ENCODE data around the gene TRAPPC12. TPM values are rescaled to one million over a fixed set of nuclear protein-coding genes. Genes with fewer than 3 reads are reported as not detected.
"Not testable (repeated sequence)": the region's sequence is repeated elsewhere in the genome, so short reads cannot be mapped to it uniquely, and the experiment has no call there.

The TRAPPC12 gene
- total RNA-seq, 1 donor from 2014 or later = 130 TPM

DNA sequence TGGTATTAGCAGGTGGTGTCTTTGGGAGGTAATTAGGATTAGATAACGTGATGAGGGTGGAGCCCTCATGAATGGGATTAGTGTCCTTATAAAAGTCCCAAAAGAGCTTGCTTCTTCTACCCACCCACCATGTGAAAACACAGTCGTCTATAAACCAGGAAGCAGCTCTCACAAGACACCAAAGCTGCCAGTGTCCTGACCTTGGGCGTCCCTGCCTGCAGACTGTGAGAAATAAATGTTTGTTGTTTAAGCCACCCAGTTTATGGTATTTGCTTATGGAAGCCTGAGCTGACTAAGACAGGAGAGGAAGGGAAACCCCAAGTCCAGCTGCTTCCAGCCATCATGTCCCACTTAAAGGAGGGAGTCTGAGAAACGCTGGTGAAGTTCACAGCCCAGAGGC lies 126.3 kb downstream of the TRAPPC12 start:
- DNase-seq = no peak
- Mint-ChIP-seq H3K4me1 (ENCODE audit: low read depth, unreplicated experiment) (no peaks in the 10 kb centered on the region), H3K27me3 (ENCODE audit: unreplicated experiment) (no peaks in the 10 kb centered on the region), H3K27ac (ENCODE audit: unreplicated experiment) (no peak overlapping the region), H3K9me3 (ENCODE audit: unreplicated experiment) (peaks cover 3% of the 10 kb centered on the region), H3K4me3 (ENCODE audit: unreplicated experiment) (no peak overlapping the region), H3K36me3 (ENCODE audit: unreplicated experiment) (peaks cover 13% of the 10 kb centered on the region)
- TF ChIP-seq, protein P1, sequence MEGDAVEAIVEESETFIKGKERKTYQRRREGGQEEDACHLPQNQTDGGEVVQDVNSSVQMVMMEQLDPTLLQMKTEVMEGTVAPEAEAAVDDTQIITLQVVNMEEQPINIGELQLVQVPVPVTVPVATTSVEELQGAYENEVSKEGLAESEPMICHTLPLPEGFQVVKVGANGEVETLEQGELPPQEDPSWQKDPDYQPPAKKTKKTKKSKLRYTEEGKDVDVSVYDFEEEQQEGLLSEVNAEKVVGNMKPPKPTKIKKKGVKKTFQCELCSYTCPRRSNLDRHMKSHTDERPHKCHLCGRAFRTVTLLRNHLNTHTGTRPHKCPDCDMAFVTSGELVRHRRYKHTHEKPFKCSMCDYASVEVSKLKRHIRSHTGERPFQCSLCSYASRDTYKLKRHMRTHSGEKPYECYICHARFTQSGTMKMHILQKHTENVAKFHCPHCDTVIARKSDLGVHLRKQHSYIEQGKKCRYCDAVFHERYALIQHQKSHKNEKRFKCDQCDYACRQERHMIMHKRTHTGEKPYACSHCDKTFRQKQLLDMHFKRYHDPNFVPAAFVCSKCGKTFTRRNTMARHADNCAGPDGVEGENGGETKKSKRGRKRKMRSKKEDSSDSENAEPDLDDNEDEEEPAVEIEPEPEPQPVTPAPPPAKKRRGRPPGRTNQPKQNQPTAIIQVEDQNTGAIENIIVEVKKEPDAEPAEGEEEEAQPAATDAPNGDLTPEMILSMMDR (IDR thresholded peaks at IDR 0.05; ENCODE audit: partially characterized antibody, unreplicated experiment) = no peak

DNA sequence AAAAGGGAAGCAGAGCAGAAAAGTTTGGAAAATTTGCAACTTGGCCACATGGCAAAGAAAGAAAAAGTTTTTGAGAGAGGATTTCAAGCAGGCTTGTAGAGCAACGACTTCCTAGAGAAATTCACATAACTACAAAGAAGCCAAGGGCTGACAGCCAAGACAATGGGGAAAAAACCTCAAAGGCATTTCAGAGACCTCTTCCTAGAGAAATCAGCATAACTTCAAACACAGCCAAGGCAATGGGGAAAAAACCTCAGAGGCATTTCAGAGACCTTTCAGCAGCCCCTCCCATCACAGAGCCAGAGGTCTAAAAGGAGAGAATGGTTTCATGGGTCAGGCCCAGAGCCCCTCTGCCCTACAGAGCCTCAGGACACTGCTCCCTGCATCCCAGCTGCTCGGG lies 132.6 kb downstream of the TRAPPC12 start:
- no peak for DNase-seq
- H3K27me3 Mint-ChIP-seq (ENCODE audit: unreplicated experiment) = peaks cover 1% of the 10 kb centered on the region
- H3K4me1 Mint-ChIP-seq (ENCODE audit: low read depth, unreplicated experiment) = no peaks in the 10 kb centered on the region
- H3K4me3 Mint-ChIP-seq (ENCODE audit: unreplicated experiment) = no peak overlapping the region
- TF ChIP-seq, protein P1 (IDR thresholded peaks at IDR 0.05; ENCODE audit: partially characterized antibody, unreplicated experiment) = no peak
- H3K36me3 Mint-ChIP-seq (ENCODE audit: unreplicated experiment) = peaks cover 17% of the 10 kb centered on the region
- H3K9me3 Mint-ChIP-seq (ENCODE audit: unreplicated experiment) = peaks cover 4% of the 10 kb centered on the region
- H3K27ac Mint-ChIP-seq (ENCODE audit: unreplicated experiment) = no peak overlapping the region

DNA sequence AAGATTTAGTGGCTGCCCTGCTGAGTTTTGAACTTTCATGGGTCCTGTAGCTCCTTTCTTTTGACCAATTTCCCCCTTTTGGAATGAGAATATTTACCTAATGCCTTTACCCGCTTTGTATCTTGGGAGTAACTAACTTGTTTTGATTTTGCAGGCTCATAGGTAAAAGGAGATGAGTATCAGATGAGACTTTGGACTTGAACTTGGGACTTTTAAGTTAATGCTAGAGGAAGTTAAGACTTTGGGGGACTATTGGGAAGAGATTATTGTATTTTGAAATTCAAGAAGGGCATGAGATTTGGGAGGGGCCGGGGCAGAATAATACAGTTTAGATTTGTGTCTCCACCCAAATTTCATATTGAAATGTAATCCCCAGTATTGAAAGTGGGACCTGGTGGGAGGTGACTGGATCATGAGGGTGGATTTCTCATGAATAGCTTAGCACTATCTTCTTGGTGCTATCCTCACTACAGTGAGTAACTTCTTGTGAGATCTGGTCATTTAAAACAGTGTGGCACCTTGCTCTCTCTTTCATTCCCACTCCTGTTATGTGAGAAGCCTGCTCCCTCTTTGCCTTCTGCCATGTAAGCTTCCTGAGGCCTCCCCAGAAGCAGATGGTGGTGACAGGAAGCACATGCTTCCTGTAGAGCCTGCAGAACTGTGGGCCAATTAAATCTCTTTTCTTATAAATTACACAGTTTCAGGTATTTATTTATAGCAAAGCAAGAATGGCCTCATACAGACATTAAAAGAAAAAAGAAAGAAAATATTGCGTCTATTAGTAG lies 133.7 kb downstream of the TRAPPC12 start:
- TF ChIP-seq, protein P1 (IDR thresholded peaks at IDR 0.05; ENCODE audit: partially characterized antibody, unreplicated experiment) = no peak
- H3K4me1 Mint-ChIP-seq (ENCODE audit: low read depth, unreplicated experiment) = peaks cover 4% of the 10 kb centered on the region
- H3K36me3 Mint-ChIP-seq (ENCODE audit: unreplicated experiment) = peaks cover 13% of the 10 kb centered on the region
- peaks cover 4% of the 10 kb centered on the region for H3K9me3 Mint-ChIP-seq (ENCODE audit: unreplicated experiment)
- H3K27me3 Mint-ChIP-seq (ENCODE audit: unreplicated experiment) = peaks cover 1% of the 10 kb centered on the region
- no peak overlapping the region for H3K27ac Mint-ChIP-seq (ENCODE audit: unreplicated experiment)
- H3K4me3 Mint-ChIP-seq (ENCODE audit: unreplicated experiment) = no peak overlapping the region
- DNase-seq = no peak

DNA sequence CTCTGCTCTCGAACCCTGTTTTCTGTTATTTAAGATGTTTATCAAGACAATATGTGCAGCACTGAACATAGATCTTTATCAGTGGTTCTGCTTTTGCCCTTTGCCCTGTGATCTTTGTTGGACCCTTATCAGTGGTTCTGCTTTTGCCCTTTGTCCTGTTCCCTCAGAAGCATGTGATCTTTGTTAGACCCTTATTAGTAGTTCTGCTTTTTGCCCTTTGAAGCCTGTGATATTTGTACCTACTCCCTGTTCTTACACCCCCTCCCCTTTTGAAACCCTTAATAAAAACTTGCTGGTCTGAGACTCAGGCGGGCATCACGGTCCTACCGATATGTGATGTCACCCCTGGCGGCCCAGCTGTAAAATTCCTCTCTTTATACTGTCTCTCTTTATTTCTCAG lies 135.9 kb downstream of the TRAPPC12 start:
- not testable (repeated sequence) for H3K27ac Mint-ChIP-seq (ENCODE audit: unreplicated experiment); H3K36me3 Mint-ChIP-seq (ENCODE audit: unreplicated experiment); H3K27me3 Mint-ChIP-seq (ENCODE audit: unreplicated experiment); H3K4me3 Mint-ChIP-seq (ENCODE audit: unreplicated experiment); H3K9me3 Mint-ChIP-seq (ENCODE audit: unreplicated experiment); DNase-seq
- peaks cover 10% of the 10 kb centered on the region for H3K4me1 Mint-ChIP-seq (ENCODE audit: low read depth, unreplicated experiment)

DNA sequence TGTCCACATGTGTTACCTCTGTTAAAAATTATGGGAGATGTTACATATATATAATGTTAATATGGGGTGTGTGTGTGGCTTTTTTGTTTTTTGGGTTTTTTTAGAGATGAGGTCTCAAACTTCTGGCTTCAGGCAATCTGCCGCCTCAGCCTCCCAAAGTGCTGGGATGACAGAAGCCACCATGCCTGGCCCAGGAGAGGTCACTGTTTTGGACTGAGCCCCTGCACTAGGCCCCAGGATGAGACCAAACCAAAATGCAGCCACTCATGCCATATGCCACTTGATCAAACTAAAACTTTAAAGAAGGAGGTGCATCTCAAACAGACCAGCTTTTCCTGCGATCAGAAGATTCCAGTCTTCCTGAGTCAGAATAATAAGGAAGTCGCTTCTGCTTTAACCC lies 137.3 kb downstream of the TRAPPC12 start:
- Mint-ChIP-seq H3K9me3 (ENCODE audit: unreplicated experiment) (peaks cover 9% of the 10 kb centered on the region), H3K4me3 (ENCODE audit: unreplicated experiment) (no peak overlapping the region), H3K36me3 (ENCODE audit: unreplicated experiment) (peaks cover 14% of the 10 kb centered on the region), H3K27me3 (ENCODE audit: unreplicated experiment) (peaks cover 11% of the 10 kb centered on the region), H3K27ac (ENCODE audit: unreplicated experiment) (no peak overlapping the region), H3K4me1 (ENCODE audit: low read depth, unreplicated experiment) (peaks cover 13% of the 10 kb centered on the region)
- TF ChIP-seq, protein P1 (IDR thresholded peaks at IDR 0.05; ENCODE audit: partially characterized antibody, unreplicated experiment) = no peak
- DNase-seq = no peak

Measured in glutamatergic neuron (in vitro differentiated cells).